DND-41 (cell line): ENCODE results near the gene TAF13.

Source experiments
- CTCF ChIP-seq: IDR thresholded peaks from 2 replicates; pipeline ENCODE4 v1.5.1; 2012; ENCODE audit warnings: borderline replicate concordance, low read length, moderate library complexity, mild to moderate bottlenecking; ENCODE audit not compliant: poor library complexity, severe bottlenecking; ENCODE audit errors: extremely low read depth
- EZH2 ChIP-seq: IDR thresholded peaks from 3 replicates; pipeline ENCODE4 v1.6.1; 2012; ENCODE audit warnings: borderline replicate concordance, low read depth, mild to moderate bottlenecking, moderate library complexity, low read length, inconsistent platforms; ENCODE audit not compliant: severe bottlenecking

- TF ChIP-seq EZH2 (no peak), CTCF (no peak)
Observed at GRCh38 chr1:109118089-109118488, 42.3 kb upstream of the TAF13 start.
